HepG2 (cell line): ENCODE results near the gene APBA3. TPM values are rescaled to one million over a fixed set of nuclear protein-coding genes. Genes with fewer than 3 reads are reported as not detected.

ENCODE experiments used
- CTCF ChIP-seq: sonication (generic); formaldehyde crosslinking; IDR thresholded peaks from 2 replicates; pipeline ENCODE4 v1.5.0; 2020; ENCODE audit warnings: mild to moderate bottlenecking, missing genetic modification reagents, moderate library complexity
- HOXA7 ChIP-seq: sonication (generic); formaldehyde crosslinking; IDR thresholded peaks from 2 replicates; pipeline ENCODE4 v1.8.1; 2022; ENCODE audit warnings: mild to moderate bottlenecking, missing genetic modification reagents, moderate library complexity
- SCMH1 ChIP-seq: sonication (generic); formaldehyde crosslinking; IDR thresholded peaks from 2 replicates; pipeline ENCODE4 v1.9.0; 2021; ENCODE audit warnings: missing genetic modification reagents, mild to moderate bottlenecking, borderline replicate concordance
- SNAPC4 ChIP-seq: sonication (generic); formaldehyde crosslinking; IDR thresholded peaks from 2 replicates; pipeline ENCODE4 v1.4.0; 2020; ENCODE audit warnings: mild to moderate bottlenecking, missing genetic modification reagents
- TEAD2 ChIP-seq: sonication (generic); formaldehyde crosslinking; IDR thresholded peaks from 2 replicates; pipeline ENCODE4 v1.9.0; 2021; ENCODE audit warnings: missing genetic modification reagents
- ZFX ChIP-seq: sonication (generic); formaldehyde crosslinking; IDR thresholded peaks from 2 replicates; pipeline ENCODE4 v1.4.0; 2020; ENCODE audit warnings: mild to moderate bottlenecking, low read depth, missing genetic modification reagents, moderate library complexity
- polyA plus RNA-seq, 8 experiments: library from polyadenylated mRNA; depleted of rRNA in 3 of 8; stranded (reverse) in 7 of 8; unstranded in 1 of 8; fragments of >200 nt; fragmentation: Illumina TruSeq in 4 of 8; extraction: Trizol in 4 of 8; gene quantifications; 2 replicates each; pipeline versions ENCODE4 v1.2.1 to v1.2.3, GENCODE V29; 2011 to 2016; ENCODE audit warnings: low read depth in 4 of 8, missing spikeins in 1 of 8, mixed read lengths in 1 of 8; ENCODE audit not compliant: insufficient read depth in 1 of 8
- total RNA-seq, 5 experiments: library from RNA; depleted of rRNA; stranded (reverse); fragments of >200 nt; fragmentation: Illumina TruSeq; extraction: Trizol; gene quantifications; 2 replicates each; pipeline ENCODE4 v1.2.3, GENCODE V29; 2016; ENCODE audit warnings: low read depth in 1 of 5

The APBA3 gene
- total and polyA plus RNA-seq, 2 of the 13 experiments (the other 11 are each of a cell fraction or from before 2014, with no cell fraction given): 14.2 to 14.3 TPM

GRCh38 chr19:3737487-3738205, 23.8 kb downstream of the APBA3 start (continued):
- no peak for TF ChIP-seq SNAPC4 (CRISPR knock-in tag)
- no peak for TF ChIP-seq HOXA7 (CRISPR knock-in tag)
- TF ChIP-seq CTCF (CRISPR knock-in tag): no peak
- TF ChIP-seq TEAD2: no peak
- no peak for TF ChIP-seq SCMH1 (CRISPR knock-in tag)
- no peak for TF ChIP-seq ZFX (CRISPR knock-in tag)
- TF ChIP-seq, all 625 proteins: peak for 0
